ENCODE measurements around the gene UBE2E2.
"Not testable (repeated sequence)": the region's sequence is repeated elsewhere in the genome, so short reads cannot be mapped to it uniquely, and the experiment has no call there.

UBE2E2 gene

DNA sequence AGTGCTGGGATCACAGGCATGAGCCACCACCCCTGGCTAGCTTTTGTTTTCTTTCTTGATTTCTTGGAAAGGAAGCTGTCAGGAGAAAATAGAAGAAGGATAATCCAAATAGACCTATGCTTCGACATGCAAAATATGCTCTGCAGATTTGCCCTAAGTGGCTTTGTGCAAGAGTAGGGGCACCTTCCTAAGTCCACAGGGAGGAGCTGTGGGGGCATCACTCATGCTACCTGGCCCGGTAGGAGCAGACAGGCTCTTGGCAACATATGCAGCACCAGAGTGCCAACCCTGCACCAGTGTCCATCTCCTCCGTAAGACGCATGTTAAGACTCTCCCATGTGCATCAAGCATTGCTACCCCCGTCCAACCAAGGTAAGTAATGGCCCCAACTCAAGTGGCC, 411.9 kb downstream of the UBE2E2 start:
- DNase-seq (ENCODE audit: low spot score), result no peak

- DNase-seq (ENCODE audit: low spot score), result not testable (repeated sequence)
Observed at GRCh38 chr3:23618475-23618874, 415.3 kb downstream of the UBE2E2 start.

- no peak for DNase-seq (ENCODE audit: low spot score)
Observed at GRCh38 chr3:23619705-23620637, 416.8 kb downstream of the UBE2E2 start.

DNA sequence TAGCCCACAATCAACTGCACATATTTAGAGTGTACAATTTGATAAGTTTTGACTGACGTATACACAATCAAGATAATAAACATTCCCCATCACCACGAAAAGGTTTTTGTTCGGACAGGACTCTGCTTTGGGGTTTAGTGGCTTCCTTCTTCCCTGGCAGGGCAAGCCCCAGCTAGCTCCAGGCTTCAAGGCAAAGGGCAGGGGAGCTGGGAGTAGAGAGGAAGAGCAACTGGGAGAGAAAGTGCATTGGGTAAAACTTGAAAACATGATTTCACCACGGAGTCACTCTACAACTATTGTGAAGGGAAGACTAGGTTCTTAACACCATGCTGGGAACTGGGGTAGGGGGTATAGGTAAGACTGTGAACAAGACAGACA, 417.5 kb downstream of the UBE2E2 start:
- no peak for DNase-seq (ENCODE audit: low spot score)

- no peak for DNase-seq (ENCODE audit: low spot score)
Observed at GRCh38 chr3:23623844-23624243, 420.7 kb downstream of the UBE2E2 start.

GRCh38 chr3:23624305-23624704, 421.2 kb downstream of the UBE2E2 start:
- DNase-seq (ENCODE audit: low spot score), result no peak

DNA sequence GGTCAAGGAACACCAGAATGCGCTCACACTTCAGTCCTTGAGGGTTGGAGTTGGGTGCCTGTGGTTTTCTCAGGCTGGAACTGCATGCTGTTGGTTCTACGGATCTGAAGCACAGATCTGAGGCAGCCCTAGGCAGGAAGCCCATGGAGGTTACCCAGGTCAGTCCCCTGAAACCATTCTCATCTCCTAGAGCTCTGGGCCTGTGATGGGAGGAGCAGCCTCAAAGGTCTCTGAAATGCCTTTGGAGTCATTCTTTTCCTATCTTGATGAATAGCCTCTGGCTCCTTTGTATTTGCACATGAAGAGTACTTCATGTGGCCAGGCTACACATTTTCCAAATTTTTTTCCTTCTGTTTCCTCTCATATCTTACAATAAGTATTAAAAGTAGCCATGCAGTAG, 423.3 kb downstream of the UBE2E2 start:
- no peak for DNase-seq (ENCODE audit: low spot score)

DNA sequence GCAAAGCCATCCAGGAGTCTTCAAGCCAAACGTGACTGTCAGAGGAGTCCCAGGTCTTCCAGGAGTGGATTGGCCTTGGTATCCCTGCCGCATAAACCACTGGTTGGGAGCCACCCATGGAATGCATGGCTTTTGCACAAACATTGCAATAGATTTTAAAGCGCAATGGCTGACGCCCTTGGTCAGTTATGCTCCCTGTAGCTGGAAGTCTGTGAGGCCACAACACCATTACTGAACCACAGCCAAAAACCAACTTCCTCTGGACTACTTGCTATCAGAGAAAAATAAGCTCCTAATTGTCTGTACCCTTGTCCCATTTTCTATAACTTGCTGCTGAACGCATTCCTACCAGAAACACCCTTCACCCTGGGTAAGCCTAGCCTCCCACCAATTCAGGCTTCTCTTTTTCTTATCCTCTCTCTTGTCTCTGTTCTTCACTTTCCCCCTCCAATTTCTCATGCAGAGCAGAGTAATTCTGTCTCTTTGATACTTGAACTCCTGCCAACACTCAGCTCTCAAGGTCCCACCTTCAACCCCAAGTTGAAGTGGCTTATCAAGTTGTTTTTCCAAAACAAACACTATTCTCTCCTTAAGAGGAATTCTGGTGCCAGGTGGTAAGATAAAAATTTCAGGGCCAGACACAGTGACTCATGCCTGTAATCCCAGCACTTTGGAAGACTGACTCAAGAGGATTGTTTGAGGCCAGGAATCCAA, 426.2 kb downstream of the UBE2E2 start:
- DNase-seq (ENCODE audit: low spot score), result no peak

- peak; percentile 90 for DNase-seq (ENCODE audit: low spot score)
Observed at GRCh38 chr3:23633261-23633960, 430.3 kb downstream of the UBE2E2 start.

- no peak for DNase-seq (ENCODE audit: low spot score)
Observed at GRCh38 chr3:23637339-23637738, 434.2 kb downstream of the UBE2E2 start.

DNA sequence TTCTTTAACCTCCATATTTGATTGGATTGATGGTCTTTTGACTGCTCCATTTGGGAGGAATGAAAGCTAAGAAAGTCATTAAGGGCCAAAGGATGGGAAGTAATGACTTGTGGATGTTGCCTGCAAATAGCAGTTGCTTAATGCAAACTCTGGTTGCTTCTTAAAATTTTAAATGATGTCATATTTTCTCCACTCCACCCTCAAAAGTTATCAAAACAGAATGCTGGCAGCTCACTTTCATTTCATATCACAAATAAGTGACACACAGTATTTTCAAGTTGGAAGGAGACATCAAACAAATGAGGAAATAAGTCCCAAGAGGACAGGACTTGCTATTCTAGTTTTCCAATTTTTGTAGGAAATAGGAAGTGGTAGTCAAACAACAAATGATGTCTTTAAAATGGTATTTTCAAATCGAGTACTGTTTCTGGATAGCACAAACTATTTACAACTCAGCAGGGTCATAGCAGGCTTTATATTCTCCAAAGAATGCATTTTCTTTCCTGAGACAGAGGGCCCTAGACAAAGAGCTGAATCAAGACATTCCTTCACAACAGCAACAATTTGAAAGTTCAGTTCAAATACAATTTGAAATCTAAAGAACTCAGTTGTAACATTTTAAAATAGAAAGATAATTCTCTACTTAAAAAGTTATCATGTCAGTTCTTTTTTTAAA, 437.5 kb downstream of the UBE2E2 start:
- DNase-seq (ENCODE audit: low spot score), result no peak

Small RNA genes within 50 kb of the gene (small RNA-seq; reads per million reads assigned to genes)
- gene AC121251.1 (0 reads per million in 2 experiments), gene RF00019 (0 reads per million in 2 experiments), gene RNU6-788P (0 reads per million in 2 experiments), gene RNU6-922P (0 reads per million in 2 experiments)

All from SK-N-DZ (cell line).